Activated CD8-positive, alpha-beta memory T cell treated with anti-CD3 and anti-CD28 coated beads, Interleukin-2, amount 50 U/mL, for 24 hours (primary cell): ENCODE data around the gene CFL1.
A peak's percentile ranks its signal among the peaks of the same experiment; 100 is the strongest.

Source experiments
- DNase-seq: peaks from one replicate; pipeline ENCODE4 v3.0.0-alpha.2; 2020; ENCODE audit errors: extremely low read depth

Gene CFL1

GRCh38 chr11:65888163-65888814, 30.3 kb upstream of the CFL1 start, which contains the start of gene FIBP:
TSS of gene FIBP (minus strand) at chr11:65888471. CDS start at chr11:65888418, 53 bp downstream.
- DNase-seq = peak; percentile 89

- DNase-seq = no peak
These were observed 29.8 kb upstream of the CFL1 start for GRCh38 chr11:65887723-65888162.

- DNase-seq = no peak
These were observed 29.1 kb upstream of the CFL1 start for GRCh38 chr11:65886826-65887722.

- DNase-seq = no peak
These were observed 28.0 kb upstream of the CFL1 start for GRCh38 chr11:65885808-65886536.

GRCh38 chr11:65885231-65885630, 27.3 kb upstream of the CFL1 start:
- DNase-seq = no peak

GRCh38 chr11:65884716-65885092, 26.7 kb upstream of the CFL1 start:
- peak; percentile 62 for DNase-seq

- DNase-seq = no peak
These were observed 26.1 kb upstream of the CFL1 start for GRCh38 chr11:65883786-65884715.

GRCh38 chr11:65883058-65883761, 25.2 kb upstream of the CFL1 start:
- no peak for DNase-seq

GRCh38 chr11:65882120-65883057, 24.4 kb upstream of the CFL1 start:
- DNase-seq = no peak

GRCh38 chr11:65880844-65881421, 23.0 kb upstream of the CFL1 start:
- DNase-seq = no peak

GRCh38 chr11:65880027-65880426, 22.0 kb upstream of the CFL1 start:
- no peak for DNase-seq

GRCh38 chr11:65879617-65880016, 21.6 kb upstream of the CFL1 start, which contains the start of gene CTSW:
TSS of gene CTSW (plus strand) at chr11:65879837. CDS start at chr11:65879855, 18 bp downstream.
- no peak for DNase-seq

GRCh38 chr11:65873318-65874156, 15.6 kb upstream of the CFL1 start:
- peak; percentile 81 for DNase-seq

- DNase-seq = no peak
These were observed 14.8 kb upstream of the CFL1 start, which contains the start of gene EFEMP2 for GRCh38 chr11:65872586-65873317. TSS of gene EFEMP2 (minus strand) at chr11:65872800. CDS start at chr11:65872354, 446 bp downstream.

GRCh38 chr11:65871811-65872548, 14.0 kb upstream of the CFL1 start:
- DNase-seq = no peak
